Activated CD4-positive, alpha-beta memory T cell treated with anti-CD3 and anti-CD28 coated beads for 36 hours (primary cell): ENCODE results near the gene PRDM11. TPM values are rescaled to one million over a fixed set of nuclear protein-coding genes. Genes with fewer than 3 reads are reported as not detected.

ENCODE experiments used
- CTCF ChIA-PET: fragments of 350-600 bp; sonication (Branson Sonifier 250); formaldehyde crosslinking; loops from one replicate; lab custom pipeline; 2021; ENCODE audit warnings: antibody characterized with exemption, inconsistent platforms; lab: Charles Lee
- POLR2A ChIA-PET: fragments of 350-600 bp; sonication (Branson Sonifier 250); formaldehyde crosslinking; loops from one replicate; lab custom pipeline; 2021; ENCODE audit warnings: antibody characterized with exemption; lab: Charles Lee
- DNase-seq: peaks from one replicate; pipeline ENCODE4 v3.0.0-alpha.2; 2020
- H3K27ac Mint-ChIP-seq: one replicate; pipeline ENCODE4 v1.8.0; 2021; ENCODE audit warnings: mixed read lengths
- H3K27me3 Mint-ChIP-seq: one replicate; pipeline ENCODE4 v1.8.0; 2021; ENCODE audit warnings: mixed read lengths
- H3K36me3 Mint-ChIP-seq: one replicate; pipeline ENCODE4 v1.8.0; 2021; ENCODE audit warnings: mixed read lengths
- H3K4me1 Mint-ChIP-seq: one replicate; pipeline ENCODE4 v1.8.0; 2021; ENCODE audit warnings: low read depth, mixed read lengths
- H3K4me3 Mint-ChIP-seq: one replicate; pipeline ENCODE4 v1.8.0; 2021; ENCODE audit warnings: mild to moderate bottlenecking, mixed read lengths
- H3K9me3 Mint-ChIP-seq: one replicate; pipeline ENCODE4 v1.8.0; 2021; ENCODE audit warnings: mixed read lengths
- intact Hi-C: fragments of 100-400 bp; cut with micrococcal nuclease; formaldehyde crosslinking; loops from one replicate; pipeline ENCODE4 v1.15.1; 2023
- total RNA-seq, 2 experiments: library from RNA; stranded (reverse); gene quantifications; one replicate each; pipeline ENCODE4 v1.2.3, GENCODE V29; 2021

Gene PRDM11
- total RNA-seq, 2 experiments from 2014 or later: 1.1 to 1.2 TPM

DNA sequence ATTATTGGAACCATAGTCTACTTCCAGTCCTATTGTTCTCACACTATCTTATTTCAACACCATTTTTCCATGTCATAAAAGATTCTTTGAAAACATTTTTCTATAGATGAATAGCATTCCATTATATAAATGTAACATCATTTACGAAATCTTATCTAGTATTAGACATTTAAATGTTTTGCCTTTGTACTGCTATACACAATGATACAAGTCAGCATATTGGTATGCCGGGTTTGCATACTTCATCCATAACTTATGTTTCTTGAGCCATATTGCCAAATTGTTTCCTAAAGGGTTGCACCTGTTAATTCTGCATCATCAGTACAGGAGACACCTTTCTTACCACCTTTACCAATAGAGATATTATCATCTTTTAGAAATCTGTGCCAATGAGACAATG is 71.6 kb downstream of the PRDM11 start:
- DNase-seq: no peak
- Mint-ChIP-seq H3K4me3 (no peak overlapping the region), H3K9me3 (no peaks in the 10 kb centered on the region), H3K27me3 (no peaks in the 10 kb centered on the region), H3K4me1 (no peaks in the 10 kb centered on the region), H3K27ac (no peak overlapping the region), H3K36me3 (peaks cover 3% of the 10 kb centered on the region)
- CTCF ChIA-PET: interaction anchor here (0.7 kb wide), 1 partner anchor 282 kb away, joined by 3 read pairs; no protein-coding TSS in a partner anchor
- POLR2A ChIA-PET: no interaction called here
- intact Hi-C loops: no loop called here

- no peak overlapping the region for H3K4me3 Mint-ChIP-seq
- H3K9me3 Mint-ChIP-seq: no peaks in the 10 kb centered on the region
- H3K27me3 Mint-ChIP-seq: no peaks in the 10 kb centered on the region
- no peaks in the 10 kb centered on the region for H3K4me1 Mint-ChIP-seq
- no peak overlapping the region for H3K27ac Mint-ChIP-seq
- intact Hi-C loops: no loop called here
- DNase-seq: no peak
- CTCF ChIA-PET: interaction anchor here (0.7 kb wide), 1 partner anchor 283 kb away, joined by 3 read pairs; no protein-coding TSS in a partner anchor
- POLR2A ChIA-PET: no interaction called here
- H3K36me3 Mint-ChIP-seq: peaks cover 3% of the 10 kb centered on the region
Observed at GRCh38 chr11:45218705-45219104, 72.3 kb downstream of the PRDM11 start.

DNA sequence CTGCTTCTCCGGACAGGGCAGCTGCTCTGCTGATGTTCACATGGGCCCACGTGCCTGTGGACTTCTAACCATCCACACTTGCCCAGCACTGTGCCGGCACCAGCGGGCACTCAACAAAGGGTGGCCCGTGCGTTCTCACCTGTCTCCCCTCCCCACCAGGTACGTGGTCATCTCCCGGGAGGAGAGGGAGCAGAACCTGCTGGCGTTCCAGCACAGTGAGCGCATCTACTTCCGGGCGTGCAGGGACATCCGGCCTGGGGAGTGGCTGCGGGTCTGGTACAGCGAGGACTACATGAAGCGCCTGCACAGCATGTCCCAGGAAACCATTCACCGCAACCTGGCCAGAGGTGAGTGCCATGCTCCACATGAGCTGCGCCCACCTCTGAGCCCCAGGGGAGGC is 73.0 kb downstream of the PRDM11 start:
- POLR2A ChIA-PET: no interaction called here
- no peak overlapping the region for H3K27ac Mint-ChIP-seq
- H3K9me3 Mint-ChIP-seq: no peaks in the 10 kb centered on the region
- intact Hi-C loops: no loop called here
- no peaks in the 10 kb centered on the region for H3K4me1 Mint-ChIP-seq
- H3K4me3 Mint-ChIP-seq: no peak overlapping the region
- DNase-seq: no peak
- CTCF ChIA-PET: no interaction called here
- H3K27me3 Mint-ChIP-seq: no peaks in the 10 kb centered on the region
- H3K36me3 Mint-ChIP-seq: peaks cover 3% of the 10 kb centered on the region

DNA sequence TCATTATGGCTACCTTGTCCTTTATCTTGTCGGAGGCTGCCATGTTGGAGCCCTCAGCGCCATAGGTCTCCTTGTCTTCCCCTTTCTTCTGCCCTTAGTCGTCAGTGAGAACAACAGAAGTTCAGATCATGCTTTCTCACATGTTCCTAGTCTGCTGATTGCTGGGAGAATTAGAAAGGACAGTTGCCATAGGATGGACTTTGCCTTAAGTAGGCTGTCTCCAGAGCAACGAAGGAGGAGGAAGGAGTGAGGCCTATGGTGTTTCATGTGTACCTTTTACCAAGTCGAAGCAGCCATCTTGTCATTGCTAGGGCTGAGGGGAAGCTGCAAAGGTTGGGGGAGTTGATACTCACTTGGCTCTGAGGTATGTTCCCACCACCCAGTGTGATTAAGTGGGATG is 77.1 kb downstream of the PRDM11 start:
- no peak overlapping the region for H3K27ac Mint-ChIP-seq
- no peaks in the 10 kb centered on the region for H3K4me1 Mint-ChIP-seq
- H3K36me3 Mint-ChIP-seq: peaks cover 8% of the 10 kb centered on the region
- no peak overlapping the region for H3K4me3 Mint-ChIP-seq
- H3K27me3 Mint-ChIP-seq: no peaks in the 10 kb centered on the region
- CTCF ChIA-PET: interaction anchor here (1.1 kb wide), 1 partner anchor 10 kb away, joined by 3 read pairs; no protein-coding TSS in a partner anchor
- H3K9me3 Mint-ChIP-seq: no peaks in the 10 kb centered on the region
- intact Hi-C loops: no loop called here
- POLR2A ChIA-PET: interaction anchor here (0.7 kb wide), 1 partner anchor 577 kb away, joined by 3 read pairs; no protein-coding TSS in a partner anchor
- DNase-seq: no peak

DNA sequence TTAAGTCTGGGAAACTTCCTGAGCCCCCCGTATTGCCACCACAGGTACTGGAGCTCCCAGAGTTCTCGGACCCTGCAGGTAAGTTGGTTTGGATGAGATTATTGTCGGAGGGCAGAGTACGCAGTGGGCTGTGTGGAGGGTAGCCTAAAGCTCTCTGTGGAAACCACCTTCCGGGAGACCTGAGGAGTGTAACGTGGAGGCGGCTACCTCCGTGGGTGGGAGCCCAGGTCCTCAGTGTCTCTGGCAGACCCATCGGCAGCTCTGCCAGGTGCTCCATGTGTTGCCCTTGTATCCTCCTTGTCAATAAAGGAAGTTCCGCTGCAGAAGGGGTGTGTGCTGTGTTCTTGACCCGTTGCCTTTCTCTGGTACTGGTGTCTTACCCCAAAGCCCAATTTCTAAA is 78.3 kb downstream of the PRDM11 start:
- peaks cover 8% of the 10 kb centered on the region for H3K36me3 Mint-ChIP-seq
- intact Hi-C loops: no loop called here
- ChIA-PET POLR2A (no interaction called here), CTCF (no interaction called here)
- H3K27ac Mint-ChIP-seq: no peak overlapping the region
- H3K4me1 Mint-ChIP-seq: no peaks in the 10 kb centered on the region
- no peaks in the 10 kb centered on the region for H3K27me3 Mint-ChIP-seq
- no peaks in the 10 kb centered on the region for H3K9me3 Mint-ChIP-seq
- DNase-seq: no peak
- H3K4me3 Mint-ChIP-seq: no peak overlapping the region

DNA sequence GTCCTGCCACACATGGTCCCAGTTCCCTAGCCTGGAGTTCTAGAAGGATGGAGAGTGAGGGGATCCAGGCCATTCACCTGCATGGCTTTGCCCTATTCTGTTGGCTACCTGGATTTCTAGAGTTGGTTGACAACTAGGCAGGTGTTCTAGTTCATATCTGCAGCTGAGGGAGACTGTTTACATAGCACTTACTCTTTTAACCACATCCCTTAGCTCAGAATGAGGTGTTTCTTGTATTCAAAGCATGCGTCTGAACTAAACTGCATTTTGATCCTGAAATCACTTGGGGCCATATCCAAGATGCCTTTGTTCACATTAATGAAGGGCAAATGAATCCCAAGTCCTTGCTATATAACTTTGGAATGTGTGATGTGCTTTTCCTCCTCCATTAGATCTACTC is 78.8 kb downstream of the PRDM11 start:
- intact Hi-C loops: no loop called here
- H3K9me3 Mint-ChIP-seq: no peaks in the 10 kb centered on the region
- ChIA-PET CTCF (no interaction called here), POLR2A (no interaction called here)
- no peak overlapping the region for H3K4me3 Mint-ChIP-seq
- no peak for DNase-seq
- H3K4me1 Mint-ChIP-seq: no peaks in the 10 kb centered on the region
- H3K27me3 Mint-ChIP-seq: no peaks in the 10 kb centered on the region
- no peak overlapping the region for H3K27ac Mint-ChIP-seq
- peaks cover 8% of the 10 kb centered on the region for H3K36me3 Mint-ChIP-seq

- H3K27ac Mint-ChIP-seq: no peak overlapping the region
- no peak overlapping the region for H3K4me3 Mint-ChIP-seq
- DNase-seq: no peak
- H3K27me3 Mint-ChIP-seq: no peaks in the 10 kb centered on the region
- ChIA-PET POLR2A (no interaction called here), CTCF (no interaction called here)
- H3K4me1 Mint-ChIP-seq: no peaks in the 10 kb centered on the region
- H3K36me3 Mint-ChIP-seq: peaks cover 5% of the 10 kb centered on the region
- intact Hi-C loops: no loop called here
- no peaks in the 10 kb centered on the region for H3K9me3 Mint-ChIP-seq
Observed at GRCh38 chr11:45225961-45226871, 79.8 kb downstream of the PRDM11 start.

DNA sequence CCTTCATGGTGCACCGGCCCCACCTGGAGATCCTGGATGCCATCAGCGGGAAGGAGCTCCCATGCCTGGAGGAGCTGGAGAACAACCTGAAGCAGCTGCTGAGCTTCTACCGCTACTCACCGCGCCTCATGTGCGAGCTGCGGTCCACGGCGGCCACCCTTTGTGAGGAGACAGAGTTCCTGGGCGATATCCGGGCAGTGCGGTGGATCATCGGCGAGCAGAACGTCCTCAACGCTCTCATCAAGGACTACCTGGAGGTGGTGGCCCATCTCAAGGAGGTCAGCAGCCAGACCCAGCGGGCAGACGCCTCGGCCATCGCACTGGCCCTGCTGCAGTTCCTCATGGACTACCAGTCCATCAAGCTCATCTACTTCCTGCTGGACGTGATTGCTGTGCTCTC is 80.5 kb downstream of the PRDM11 start:
- no peak overlapping the region for H3K27ac Mint-ChIP-seq
- H3K4me3 Mint-ChIP-seq: no peak overlapping the region
- DNase-seq: no peak
- ChIA-PET POLR2A (no interaction called here), CTCF (no interaction called here)
- no peaks in the 10 kb centered on the region for H3K9me3 Mint-ChIP-seq
- peaks cover 5% of the 10 kb centered on the region for H3K36me3 Mint-ChIP-seq
- intact Hi-C loops: no loop called here
- H3K27me3 Mint-ChIP-seq: no peaks in the 10 kb centered on the region
- H3K4me1 Mint-ChIP-seq: no peaks in the 10 kb centered on the region

GRCh38 chr11:45227836-45228235 is 81.4 kb downstream of the PRDM11 start:
- peaks cover 5% of the 10 kb centered on the region for H3K36me3 Mint-ChIP-seq
- ChIA-PET POLR2A (no interaction called here), CTCF (interaction anchor here (0.9 to 2.0 kb wide), 2 partner anchors 118 to 124 kb away, joined by 3 to 11 read pairs; no protein-coding TSS in a partner anchor)
- no peaks in the 10 kb centered on the region for H3K4me1 Mint-ChIP-seq
- no peak overlapping the region for H3K27ac Mint-ChIP-seq
- DNase-seq: no peak
- no peak overlapping the region for H3K4me3 Mint-ChIP-seq
- H3K9me3 Mint-ChIP-seq: no peaks in the 10 kb centered on the region
- no peaks in the 10 kb centered on the region for H3K27me3 Mint-ChIP-seq
- intact Hi-C loops: no loop called here

DNA sequence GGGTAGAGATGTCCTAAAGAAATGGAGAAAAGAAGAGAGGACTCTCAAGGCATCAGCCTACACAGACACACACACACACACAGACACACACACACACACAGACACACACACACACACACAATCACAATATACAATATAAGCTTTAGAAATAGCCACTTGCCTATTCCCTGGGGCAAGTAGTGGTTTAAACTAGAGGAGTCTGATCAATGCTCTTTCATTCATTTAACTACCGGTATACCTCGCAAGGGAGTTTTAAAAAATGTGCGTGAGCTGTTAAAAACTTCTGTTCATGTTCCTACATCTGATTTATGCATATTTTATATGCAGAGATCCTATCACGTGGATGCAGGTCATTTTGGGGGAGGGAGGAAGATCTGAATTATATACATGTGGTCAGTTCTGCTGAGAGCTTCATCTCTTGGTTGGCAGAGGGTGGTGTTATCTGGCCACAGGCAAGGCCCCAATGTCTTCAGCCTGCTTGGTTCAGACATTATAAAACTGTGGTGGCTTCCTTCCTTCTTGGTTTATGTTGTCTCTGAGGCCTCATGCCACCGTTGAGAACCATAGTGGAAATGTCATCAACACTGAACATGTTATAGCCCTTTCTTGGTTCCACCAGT is 83.1 kb downstream of the PRDM11 start:
- Mint-ChIP-seq H3K9me3 (no peaks in the 10 kb centered on the region), H3K27me3 (no peaks in the 10 kb centered on the region), H3K4me1 (no peaks in the 10 kb centered on the region), H3K27ac (no peak overlapping the region), H3K36me3 (peaks cover 5% of the 10 kb centered on the region), H3K4me3 (no peak overlapping the region)
- POLR2A ChIA-PET: no interaction called here
- intact Hi-C loops: loop anchor here (5.0 kb wide), 1 partner anchor 117 kb away; no protein-coding TSS in a partner anchor
- CTCF ChIA-PET: interaction anchor here (0.6 to 2.0 kb wide), 3 partner anchors 40 to 119 kb away, joined by 3 to 11 read pairs (median 3); no protein-coding TSS in a partner anchor
- no peak for DNase-seq

- Mint-ChIP-seq H3K4me1 (no peaks in the 10 kb centered on the region), H3K36me3 (no peaks in the 10 kb centered on the region), H3K27ac (no peak overlapping the region), H3K9me3 (no peaks in the 10 kb centered on the region), H3K4me3 (no peak overlapping the region), H3K27me3 (peaks cover 9% of the 10 kb centered on the region)
- POLR2A ChIA-PET: no interaction called here
- intact Hi-C loops: loop anchor here (5.0 kb wide), 1 partner anchor 120 kb away; no protein-coding TSS in a partner anchor
- DNase-seq: no peak
- CTCF ChIA-PET: interaction anchor here (0.6 to 2.7 kb wide), 16 partner anchors 9 to 203 kb away, joined by 3 to 15 read pairs (median 4); no protein-coding TSS in a partner anchor
Observed at GRCh38 chr11:45232341-45233080, 86.1 kb downstream of the PRDM11 start.
